ENCODE results near the gene ATG16L2. TPM values are rescaled to one million over a fixed set of nuclear protein-coding genes. Genes with fewer than 3 reads are reported as not detected.

The ATG16L2 gene
- total and polyA plus RNA-seq, 4 donors = 4.7 to 17.8 (median 7.4) TPM

- TF ChIP-seq, protein P1, sequence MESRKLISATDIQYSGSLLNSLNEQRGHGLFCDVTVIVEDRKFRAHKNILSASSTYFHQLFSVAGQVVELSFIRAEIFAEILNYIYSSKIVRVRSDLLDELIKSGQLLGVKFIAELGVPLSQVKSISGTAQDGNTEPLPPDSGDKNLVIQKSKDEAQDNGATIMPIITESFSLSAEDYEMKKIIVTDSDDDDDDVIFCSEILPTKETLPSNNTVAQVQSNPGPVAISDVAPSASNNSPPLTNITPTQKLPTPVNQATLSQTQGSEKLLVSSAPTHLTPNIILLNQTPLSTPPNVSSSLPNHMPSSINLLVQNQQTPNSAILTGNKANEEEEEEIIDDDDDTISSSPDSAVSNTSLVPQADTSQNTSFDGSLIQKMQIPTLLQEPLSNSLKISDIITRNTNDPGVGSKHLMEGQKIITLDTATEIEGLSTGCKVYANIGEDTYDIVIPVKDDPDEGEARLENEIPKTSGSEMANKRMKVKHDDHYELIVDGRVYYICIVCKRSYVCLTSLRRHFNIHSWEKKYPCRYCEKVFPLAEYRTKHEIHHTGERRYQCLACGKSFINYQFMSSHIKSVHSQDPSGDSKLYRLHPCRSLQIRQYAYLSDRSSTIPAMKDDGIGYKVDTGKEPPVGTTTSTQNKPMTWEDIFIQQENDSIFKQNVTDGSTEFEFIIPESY (IDR thresholded peaks at IDR 0.05) = no peak
- TF ChIP-seq JUND (IDR thresholded peaks at IDR 0.05) = no peak
- no peak for TF ChIP-seq YY1 (IDR thresholded peaks at IDR 0.05)
- TF ChIP-seq, protein P2, sequence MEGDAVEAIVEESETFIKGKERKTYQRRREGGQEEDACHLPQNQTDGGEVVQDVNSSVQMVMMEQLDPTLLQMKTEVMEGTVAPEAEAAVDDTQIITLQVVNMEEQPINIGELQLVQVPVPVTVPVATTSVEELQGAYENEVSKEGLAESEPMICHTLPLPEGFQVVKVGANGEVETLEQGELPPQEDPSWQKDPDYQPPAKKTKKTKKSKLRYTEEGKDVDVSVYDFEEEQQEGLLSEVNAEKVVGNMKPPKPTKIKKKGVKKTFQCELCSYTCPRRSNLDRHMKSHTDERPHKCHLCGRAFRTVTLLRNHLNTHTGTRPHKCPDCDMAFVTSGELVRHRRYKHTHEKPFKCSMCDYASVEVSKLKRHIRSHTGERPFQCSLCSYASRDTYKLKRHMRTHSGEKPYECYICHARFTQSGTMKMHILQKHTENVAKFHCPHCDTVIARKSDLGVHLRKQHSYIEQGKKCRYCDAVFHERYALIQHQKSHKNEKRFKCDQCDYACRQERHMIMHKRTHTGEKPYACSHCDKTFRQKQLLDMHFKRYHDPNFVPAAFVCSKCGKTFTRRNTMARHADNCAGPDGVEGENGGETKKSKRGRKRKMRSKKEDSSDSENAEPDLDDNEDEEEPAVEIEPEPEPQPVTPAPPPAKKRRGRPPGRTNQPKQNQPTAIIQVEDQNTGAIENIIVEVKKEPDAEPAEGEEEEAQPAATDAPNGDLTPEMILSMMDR (IDR thresholded peaks at IDR 0.05; ENCODE audit: low read depth, low read length, missing input control) = no peak
- TF ChIP-seq SP1 (IDR thresholded peaks at IDR 0.05) = no peak
- TF ChIP-seq FOXA1 (IDR thresholded peaks at IDR 0.05) = no peak
- no peak for TF ChIP-seq TAF1 (conservative IDR thresholded peaks at IDR 0.05)
Observed at GRCh38 chr11:72817966-72818365, 3.8 kb downstream of the ATG16L2 start (continued).

- 94% methylated on average over 4 of the region's 4 CpGs for WGBS
- no peaks in the 10 kb centered on the region for H3K27me3 ChIP-seq (ENCODE audit: control insufficient read depth in 4 of 4, insufficient read depth in 4 of 4, low read length in 3 of 4)
- H3K9ac ChIP-seq (ENCODE audit: low read depth in 1 of 2, low read length in 2 of 2) = no peak overlapping the region
- peaks cover 9 to 26% (median 20%) of the 10 kb centered on the region in 4 donors for H3K4me1 ChIP-seq (ENCODE audit: control insufficient read depth in 4 of 4, insufficient read depth in 4 of 4, low read length in 3 of 4)
- peaks cover 0 to 17% (median 3%) of the 10 kb centered on the region in 4 donors for H3K36me3 ChIP-seq (ENCODE audit: control insufficient read depth in 4 of 4, insufficient read depth in 3 of 4, low read depth in 1 of 4, low read length in 3 of 4)
- H3K27ac ChIP-seq (ENCODE audit: low read depth in 1 of 2, low read length in 2 of 2) = no peak overlapping the region
- TF ChIP-seq, protein P1 (IDR thresholded peaks at IDR 0.05) = no peak
- TF ChIP-seq FOXA2 (IDR thresholded peaks at IDR 0.05) (no peak), MAX (IDR thresholded peaks at IDR 0.05) (no peak), EGR1 (IDR thresholded peaks at IDR 0.05; ENCODE audit: low read depth in 2 of 2) (no peak), HNF4G (IDR thresholded peaks at IDR 0.05) (no peak)
- TF ChIP-seq, protein P3, sequence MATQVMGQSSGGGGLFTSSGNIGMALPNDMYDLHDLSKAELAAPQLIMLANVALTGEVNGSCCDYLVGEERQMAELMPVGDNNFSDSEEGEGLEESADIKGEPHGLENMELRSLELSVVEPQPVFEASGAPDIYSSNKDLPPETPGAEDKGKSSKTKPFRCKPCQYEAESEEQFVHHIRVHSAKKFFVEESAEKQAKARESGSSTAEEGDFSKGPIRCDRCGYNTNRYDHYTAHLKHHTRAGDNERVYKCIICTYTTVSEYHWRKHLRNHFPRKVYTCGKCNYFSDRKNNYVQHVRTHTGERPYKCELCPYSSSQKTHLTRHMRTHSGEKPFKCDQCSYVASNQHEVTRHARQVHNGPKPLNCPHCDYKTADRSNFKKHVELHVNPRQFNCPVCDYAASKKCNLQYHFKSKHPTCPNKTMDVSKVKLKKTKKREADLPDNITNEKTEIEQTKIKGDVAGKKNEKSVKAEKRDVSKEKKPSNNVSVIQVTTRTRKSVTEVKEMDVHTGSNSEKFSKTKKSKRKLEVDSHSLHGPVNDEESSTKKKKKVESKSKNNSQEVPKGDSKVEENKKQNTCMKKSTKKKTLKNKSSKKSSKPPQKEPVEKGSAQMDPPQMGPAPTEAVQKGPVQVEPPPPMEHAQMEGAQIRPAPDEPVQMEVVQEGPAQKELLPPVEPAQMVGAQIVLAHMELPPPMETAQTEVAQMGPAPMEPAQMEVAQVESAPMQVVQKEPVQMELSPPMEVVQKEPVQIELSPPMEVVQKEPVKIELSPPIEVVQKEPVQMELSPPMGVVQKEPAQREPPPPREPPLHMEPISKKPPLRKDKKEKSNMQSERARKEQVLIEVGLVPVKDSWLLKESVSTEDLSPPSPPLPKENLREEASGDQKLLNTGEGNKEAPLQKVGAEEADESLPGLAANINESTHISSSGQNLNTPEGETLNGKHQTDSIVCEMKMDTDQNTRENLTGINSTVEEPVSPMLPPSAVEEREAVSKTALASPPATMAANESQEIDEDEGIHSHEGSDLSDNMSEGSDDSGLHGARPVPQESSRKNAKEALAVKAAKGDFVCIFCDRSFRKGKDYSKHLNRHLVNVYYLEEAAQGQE (IDR thresholded peaks at IDR 0.05) = no peak
- no peak overlapping the region for H3K4me3 ChIP-seq (ENCODE audit: low read depth in 1 of 3, low read length in 3 of 3)
- no peak for DNase-seq (ENCODE audit: low spot score)
- no peaks in the 10 kb centered on the region for H3K9me3 ChIP-seq (ENCODE audit: control insufficient read depth in 4 of 4, low read length in 3 of 4)
Observed at GRCh38 chr11:72818971-72819370, 4.8 kb downstream of the ATG16L2 start.

Data from liver (tissue), 9 donors.